OCI-LY7 (cell line): ENCODE measurements around the gene MINDY3.

Experiments
- CTCF ChIP-seq: fragments of 200-600 bp; sonication (generic); conservative IDR thresholded peaks from 2 replicates; pipeline ENCODE4 v1.5.1; 2014; ENCODE audit warnings: mild to moderate bottlenecking, antibody characterized with exemption, low read length, moderate library complexity, mixed read lengths
- EZH2phosphoT487 ChIP-seq: fragments of 200-600 bp; sonication (generic); IDR thresholded peaks from 2 replicates; pipeline ENCODE4 v1.6.1; 2018; ENCODE audit warnings: low read depth, borderline replicate concordance, mild to moderate bottlenecking, mixed run types, antibody characterized with exemption, low read length, moderate library complexity, mixed read lengths

GRCh38 chr10:15795036-15795792, 65.1 kb downstream of the MINDY3 start:
- TF ChIP-seq CTCF (no peak), EZH2phosphoT487 (no peak)
